ENCODE results near the gene AUH.

AUH gene

GRCh38 chr9:91243029-91243428, 118.7 kb downstream of the AUH start:
- Mint-ChIP-seq H3K36me3 (peaks cover 10% of the 10 kb centered on the region), H3K9me3 (ENCODE audit: low read depth) (no peaks in the 10 kb centered on the region), H3K27ac (peak overlapping the region; percentile 13), H3K27me3 (no peaks in the 10 kb centered on the region), H3K4me3 (no peak overlapping the region), H3K4me1 (ENCODE audit: low read depth) (peaks cover 19% of the 10 kb centered on the region)

DNA sequence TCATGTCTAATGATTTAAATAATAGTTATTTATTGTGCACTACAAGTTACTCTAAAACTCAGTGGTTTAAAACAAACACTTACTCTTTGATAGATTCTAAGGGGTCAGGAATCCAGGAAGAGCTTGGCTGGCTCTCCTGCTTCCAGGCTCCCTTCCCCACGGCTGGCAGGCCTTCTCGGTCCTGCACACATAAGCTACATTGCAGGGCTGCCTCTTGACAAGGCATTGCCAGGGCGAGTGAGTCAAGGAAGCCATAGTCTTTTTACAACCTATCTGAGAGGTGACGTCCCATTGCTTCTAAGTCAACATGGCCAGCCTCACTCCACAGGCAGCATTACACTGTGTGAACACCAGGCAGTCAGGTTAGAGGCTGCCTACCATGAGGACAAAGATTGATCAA, 119.8 kb downstream of the AUH start:
- Mint-ChIP-seq H3K4me1 (ENCODE audit: low read depth) (peaks cover 17% of the 10 kb centered on the region), H3K9me3 (ENCODE audit: low read depth) (no peaks in the 10 kb centered on the region), H3K27ac (no peak overlapping the region), H3K27me3 (no peaks in the 10 kb centered on the region), H3K36me3 (peaks cover 13% of the 10 kb centered on the region), H3K4me3 (no peak overlapping the region)

- Mint-ChIP-seq H3K36me3 (peaks cover 16% of the 10 kb centered on the region), H3K27me3 (no peaks in the 10 kb centered on the region), H3K27ac (no peak overlapping the region), H3K9me3 (ENCODE audit: low read depth) (no peaks in the 10 kb centered on the region), H3K4me1 (ENCODE audit: low read depth) (peaks cover 9% of the 10 kb centered on the region), H3K4me3 (no peak overlapping the region)
These were observed 121.0 kb downstream of the AUH start for GRCh38 chr9:91240596-91241165.

- no peaks in the 10 kb centered on the region for H3K27me3 Mint-ChIP-seq
- H3K27ac Mint-ChIP-seq = no peak overlapping the region
- no peaks in the 10 kb centered on the region for H3K4me1 Mint-ChIP-seq (ENCODE audit: low read depth)
- H3K36me3 Mint-ChIP-seq = peaks cover 20% of the 10 kb centered on the region
- H3K9me3 Mint-ChIP-seq (ENCODE audit: low read depth) = no peaks in the 10 kb centered on the region
- no peak overlapping the region for H3K4me3 Mint-ChIP-seq
These were observed 122.2 kb downstream of the AUH start for GRCh38 chr9:91239367-91240111.

- no peaks in the 10 kb centered on the region for H3K4me1 Mint-ChIP-seq (ENCODE audit: low read depth)
- no peaks in the 10 kb centered on the region for H3K9me3 Mint-ChIP-seq (ENCODE audit: low read depth)
- peaks cover 19% of the 10 kb centered on the region for H3K36me3 Mint-ChIP-seq
- no peak overlapping the region for H3K27ac Mint-ChIP-seq
- H3K4me3 Mint-ChIP-seq = no peak overlapping the region
- no peaks in the 10 kb centered on the region for H3K27me3 Mint-ChIP-seq
These were observed 127.2 kb downstream of the AUH start for GRCh38 chr9:91234523-91234922.

GRCh38 chr9:91231619-91232018, 130.1 kb downstream of the AUH start:
- no peaks in the 10 kb centered on the region for H3K4me1 Mint-ChIP-seq (ENCODE audit: low read depth)
- no peaks in the 10 kb centered on the region for H3K9me3 Mint-ChIP-seq (ENCODE audit: low read depth)
- no peak overlapping the region for H3K4me3 Mint-ChIP-seq

DNA sequence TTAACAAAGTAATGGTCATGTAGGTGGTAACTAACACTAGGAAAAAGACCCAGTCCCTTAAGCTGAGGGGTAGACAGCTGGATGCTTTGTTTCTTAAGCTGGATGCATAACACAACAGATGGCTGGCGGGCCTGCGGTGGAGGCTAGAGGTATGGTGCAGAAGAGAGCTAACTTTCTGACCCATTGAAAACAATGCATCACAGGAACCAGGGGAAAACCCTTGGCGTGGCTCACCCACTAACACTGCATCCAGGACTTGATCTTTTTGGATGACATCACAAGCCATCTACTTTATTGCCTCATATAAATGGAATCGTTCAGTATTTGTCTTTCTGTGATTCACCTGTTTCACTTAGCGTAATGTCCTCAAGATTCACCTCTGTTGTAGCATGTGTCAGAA, 138.7 kb downstream of the AUH start:
- no peak overlapping the region for H3K4me3 Mint-ChIP-seq
- H3K36me3 Mint-ChIP-seq = peaks cover 10% of the 10 kb centered on the region
- peaks cover 6% of the 10 kb centered on the region for H3K4me1 Mint-ChIP-seq (ENCODE audit: low read depth)
- H3K27me3 Mint-ChIP-seq = no peaks in the 10 kb centered on the region
- no peaks in the 10 kb centered on the region for H3K9me3 Mint-ChIP-seq (ENCODE audit: low read depth)
- H3K27ac Mint-ChIP-seq = peak overlapping the region; percentile 61

More at GRCh38 chr9:91231619-91232018, 130.1 kb downstream of the AUH start:
- H3K27ac Mint-ChIP-seq = no peak overlapping the region
- peaks cover 14% of the 10 kb centered on the region for H3K36me3 Mint-ChIP-seq
- no peaks in the 10 kb centered on the region for H3K27me3 Mint-ChIP-seq

DNA sequence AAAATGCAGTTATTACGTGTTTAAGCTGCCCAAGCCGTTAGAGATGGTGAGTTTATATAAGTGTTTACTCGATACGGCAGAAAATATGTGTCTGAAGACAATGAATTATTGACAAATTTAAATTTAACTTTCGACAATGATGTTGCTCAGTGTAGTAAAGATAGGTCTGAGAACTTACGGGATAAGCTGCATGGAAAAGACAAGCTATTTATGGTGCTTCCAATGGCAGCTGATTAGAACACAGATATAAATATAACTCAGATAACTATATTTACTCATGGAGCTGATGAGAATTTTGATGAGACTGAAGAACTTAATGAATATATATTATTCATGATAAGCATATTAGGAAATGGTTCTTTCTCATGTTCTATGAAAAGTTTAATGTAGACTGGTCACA, 139.3 kb downstream of the AUH start:
- Mint-ChIP-seq H3K4me1 (ENCODE audit: low read depth) (peaks cover 6% of the 10 kb centered on the region), H3K9me3 (ENCODE audit: low read depth) (no peaks in the 10 kb centered on the region), H3K27ac (no peak overlapping the region), H3K4me3 (no peak overlapping the region), H3K36me3 (peaks cover 10% of the 10 kb centered on the region), H3K27me3 (no peaks in the 10 kb centered on the region)

- Mint-ChIP-seq H3K4me1 (ENCODE audit: low read depth) (peaks cover 6% of the 10 kb centered on the region), H3K27ac (no peak overlapping the region), H3K4me3 (no peak overlapping the region), H3K27me3 (no peaks in the 10 kb centered on the region), H3K36me3 (peaks cover 13% of the 10 kb centered on the region), H3K9me3 (ENCODE audit: low read depth) (no peaks in the 10 kb centered on the region)
These were observed 140.4 kb downstream of the AUH start for GRCh38 chr9:91221332-91221731.

DNA sequence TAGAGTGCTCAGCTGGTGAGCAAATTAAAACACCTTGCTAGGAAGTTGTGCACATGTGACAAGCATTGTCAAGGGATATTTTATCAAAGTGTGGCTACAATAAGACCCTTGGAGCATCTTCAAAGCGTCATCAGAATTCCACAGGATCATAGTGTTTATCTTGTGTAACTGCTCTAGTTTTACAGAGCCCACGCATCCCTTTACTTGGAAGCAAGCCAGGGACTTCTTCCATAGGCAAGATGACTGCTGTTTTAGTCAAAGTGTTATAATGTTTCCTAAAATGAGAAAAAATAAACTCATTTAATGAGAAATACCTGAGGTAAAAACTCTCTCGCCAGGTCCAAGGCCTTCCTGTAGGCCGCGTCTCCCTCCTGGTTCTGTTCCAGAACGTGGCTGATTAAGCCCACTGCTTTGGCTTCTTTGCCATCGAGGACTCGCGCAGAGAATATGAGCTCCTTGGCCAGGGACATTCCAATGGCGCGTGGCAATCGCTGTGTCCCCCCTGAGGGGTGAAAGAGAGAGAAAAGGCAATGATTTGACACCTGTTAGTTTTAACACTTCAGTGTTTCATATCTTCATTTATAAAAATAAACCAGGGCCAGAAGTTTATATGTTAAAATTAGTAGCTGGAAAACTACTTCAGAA, 141.1 kb downstream of the AUH start:
- H3K4me3 Mint-ChIP-seq = no peak overlapping the region

DNA sequence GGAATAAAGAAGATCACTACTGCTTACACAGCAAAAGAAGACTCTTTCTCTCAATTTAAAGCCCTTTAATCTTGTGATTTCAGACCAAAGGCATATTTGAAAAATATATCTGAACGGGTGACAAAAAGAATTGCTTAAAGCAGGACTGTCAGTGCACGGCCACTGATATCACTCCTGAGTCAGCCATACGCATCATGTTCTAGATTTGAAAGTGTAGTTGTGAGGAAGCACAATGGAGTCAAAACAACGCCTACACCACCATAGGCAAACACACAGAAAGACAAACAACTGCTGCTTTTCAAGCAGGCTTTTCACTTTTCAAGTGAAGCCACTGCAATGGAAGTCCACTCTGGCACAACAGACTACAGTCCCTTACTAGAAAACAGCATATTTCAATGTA, 141.7 kb downstream of the AUH start:
- no peak overlapping the region for H3K4me3 Mint-ChIP-seq
- H3K27me3 Mint-ChIP-seq = no peaks in the 10 kb centered on the region
- peaks cover 15% of the 10 kb centered on the region for H3K36me3 Mint-ChIP-seq
- H3K27ac Mint-ChIP-seq = peak overlapping the region; percentile 11
- H3K4me1 Mint-ChIP-seq (ENCODE audit: low read depth) = peaks cover 6% of the 10 kb centered on the region
- H3K9me3 Mint-ChIP-seq (ENCODE audit: low read depth) = no peaks in the 10 kb centered on the region

More for the DNA sequence above, 141.1 kb downstream of the AUH start:
- Mint-ChIP-seq H3K27ac (no peak overlapping the region), H3K9me3 (ENCODE audit: low read depth) (no peaks in the 10 kb centered on the region), H3K27me3 (no peaks in the 10 kb centered on the region), H3K4me1 (ENCODE audit: low read depth) (peaks cover 6% of the 10 kb centered on the region), H3K36me3 (peaks cover 13% of the 10 kb centered on the region)

GRCh38 chr9:91219557-91219956, 142.2 kb downstream of the AUH start:
- Mint-ChIP-seq H3K36me3 (peaks cover 15% of the 10 kb centered on the region), H3K9me3 (ENCODE audit: low read depth) (no peaks in the 10 kb centered on the region), H3K4me3 (no peak overlapping the region), H3K27ac (peak overlapping the region; percentile 11), H3K27me3 (no peaks in the 10 kb centered on the region), H3K4me1 (ENCODE audit: low read depth) (peaks cover 6% of the 10 kb centered on the region)

- no peak overlapping the region for H3K4me3 Mint-ChIP-seq
- no peak overlapping the region for H3K27ac Mint-ChIP-seq
These were observed 144.3 kb downstream of the AUH start for GRCh38 chr9:91217388-91217787.

DNA sequence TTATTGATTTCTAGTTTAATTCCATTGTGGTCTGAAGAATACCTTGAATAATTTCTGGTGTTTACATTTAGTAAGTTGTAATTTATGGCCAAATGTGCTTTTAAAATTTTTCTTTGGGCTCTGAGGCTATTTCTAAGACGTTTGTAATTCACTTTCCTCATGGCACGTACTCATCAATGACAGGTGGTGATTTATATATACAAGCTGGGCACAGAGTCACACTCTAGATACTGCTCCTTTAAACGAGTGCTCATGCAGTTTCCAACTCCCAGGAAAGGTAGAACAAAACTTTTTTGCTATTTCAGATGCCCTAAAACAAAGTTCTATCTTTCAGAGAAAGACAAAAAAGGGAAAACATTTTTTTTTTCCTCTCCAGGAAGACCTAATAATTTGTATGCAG, 146.9 kb downstream of the AUH start:
- Mint-ChIP-seq H3K9me3 (ENCODE audit: low read depth) (no peaks in the 10 kb centered on the region), H3K27me3 (no peaks in the 10 kb centered on the region), H3K36me3 (peaks cover 12% of the 10 kb centered on the region), H3K27ac (no peak overlapping the region), H3K4me1 (ENCODE audit: low read depth) (peaks cover 26% of the 10 kb centered on the region), H3K4me3 (no peak overlapping the region)

More at GRCh38 chr9:91217388-91217787, 144.3 kb downstream of the AUH start:
- no peaks in the 10 kb centered on the region for H3K27me3 Mint-ChIP-seq
- peaks cover 17% of the 10 kb centered on the region for H3K36me3 Mint-ChIP-seq
- H3K9me3 Mint-ChIP-seq (ENCODE audit: low read depth) = no peaks in the 10 kb centered on the region
- H3K4me1 Mint-ChIP-seq (ENCODE audit: low read depth) = peaks cover 6% of the 10 kb centered on the region

GRCh38 chr9:91214086-91214485, 147.6 kb downstream of the AUH start:
- no peak overlapping the region for H3K4me3 Mint-ChIP-seq
- peaks cover 30% of the 10 kb centered on the region for H3K4me1 Mint-ChIP-seq (ENCODE audit: low read depth)
- H3K9me3 Mint-ChIP-seq (ENCODE audit: low read depth) = no peaks in the 10 kb centered on the region
- peaks cover 12% of the 10 kb centered on the region for H3K36me3 Mint-ChIP-seq
- no peaks in the 10 kb centered on the region for H3K27me3 Mint-ChIP-seq
- H3K27ac Mint-ChIP-seq = peak overlapping the region; percentile 41

Data from activated naive CD8-positive, alpha-beta T cell (primary cell).